ENCODE data around the gene ZNF274.
"Not testable (repeated sequence)": the region's sequence is repeated elsewhere in the genome, so short reads cannot be mapped to it uniquely, and the experiment has no call there.

The ZNF274 gene

DNA sequence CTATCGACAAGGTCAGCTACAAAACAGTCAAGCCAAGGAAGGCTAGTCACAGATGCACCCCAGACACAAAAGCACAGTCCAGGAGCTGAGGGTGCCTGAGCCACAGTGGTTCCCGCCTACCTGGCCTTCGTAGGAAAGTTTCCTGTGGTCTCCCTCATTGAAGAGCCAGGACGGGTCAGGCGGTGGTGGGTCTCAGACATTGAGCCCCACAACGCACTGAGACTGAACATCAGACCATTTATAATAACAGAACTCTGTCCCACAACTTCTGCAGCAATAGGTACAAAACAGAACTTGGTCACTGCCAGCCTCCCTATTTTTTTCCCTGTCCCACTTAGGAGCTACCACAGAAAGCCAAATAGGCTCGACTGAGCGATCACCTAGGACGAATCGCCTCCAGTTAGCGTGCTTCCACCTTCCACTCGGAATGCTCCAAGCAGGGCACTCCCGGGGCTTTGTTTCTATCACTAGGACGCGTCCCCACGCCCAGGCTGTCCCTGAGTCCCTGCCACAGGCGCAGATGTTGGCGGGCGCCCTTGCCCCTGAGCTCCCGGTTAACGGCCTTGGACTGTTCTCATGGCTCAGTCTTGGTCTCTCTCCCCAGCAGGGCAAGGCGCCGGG, 45.2 kb downstream of the ZNF274 start:
- H3K4me1 ChIP-seq (ENCODE audit: insufficient read depth, low read length) = peaks cover 2% of the 10 kb centered on the region
- peaks cover 30% of the 10 kb centered on the region for H3K36me3 ChIP-seq (ENCODE audit: insufficient read depth, low read length)
- peaks cover 29% of the 10 kb centered on the region for H3K9me3 ChIP-seq (ENCODE audit: low read length)
- H3K4me3 ChIP-seq (ENCODE audit: low read length) = peak overlapping the region; percentile 83
- H3K27me3 ChIP-seq (ENCODE audit: insufficient read depth, low read length) = no peaks in the 10 kb centered on the region
- H2AFZ ChIP-seq (ENCODE audit: low read depth, low read length) = peak overlapping the region; percentile 77

DNA sequence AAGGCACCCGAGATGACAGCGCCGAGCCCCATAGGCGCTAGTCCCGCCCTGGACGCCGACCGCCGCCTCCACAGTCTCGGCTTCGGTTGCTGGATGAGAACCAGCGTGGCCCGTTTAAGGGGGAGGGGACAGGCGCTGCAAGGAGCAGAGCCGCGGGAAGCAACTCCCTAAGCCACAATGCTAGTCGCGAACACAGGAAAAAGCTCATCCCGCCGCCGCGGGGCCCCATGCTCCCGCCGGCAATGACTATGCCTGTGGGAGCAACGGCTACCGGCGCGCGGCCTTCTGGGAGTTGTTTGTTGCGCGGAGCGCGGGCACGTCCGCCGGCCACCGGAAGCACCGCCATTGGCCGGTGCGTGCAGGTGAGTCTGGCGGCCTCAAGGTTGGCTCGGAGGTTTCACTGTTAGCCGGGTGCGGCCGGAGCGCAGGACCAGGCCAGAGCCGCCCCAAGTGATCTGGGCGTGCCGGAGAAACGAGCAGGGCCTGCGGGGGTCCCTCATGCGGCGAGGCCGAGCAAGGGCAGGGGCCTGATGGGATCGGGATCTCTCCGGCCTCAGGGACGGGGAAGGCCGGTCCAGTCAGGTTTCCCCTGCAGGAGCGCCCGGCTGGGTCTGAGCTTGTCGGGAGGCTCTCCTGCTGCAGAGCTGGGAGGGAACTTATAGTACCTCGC, 45.9 kb downstream of the ZNF274 start, which contains the start of gene ZNF544:
ZNF544 (plus strand) TSS at position 330 of the 670 bp plus-strand sequence. CDS start 15,110 bp downstream, outside the sequence.
- H2AFZ ChIP-seq (ENCODE audit: low read depth, low read length) = peak within 1 kb of the TSS; percentile 77
- peaks cover 2% of the 10 kb centered on the region for H3K4me1 ChIP-seq (ENCODE audit: insufficient read depth, low read length)
- H3K9me3 ChIP-seq (ENCODE audit: low read length) = peaks cover 30% of the 10 kb centered on the region
- H3K27me3 ChIP-seq (ENCODE audit: insufficient read depth, low read length) = no peaks in the 10 kb centered on the region
- H3K4me3 ChIP-seq (ENCODE audit: low read length) = peak within 1 kb of the TSS; percentile 83
- H3K36me3 ChIP-seq (ENCODE audit: insufficient read depth, low read length) = peaks cover 36% of the 10 kb centered on the region

DNA sequence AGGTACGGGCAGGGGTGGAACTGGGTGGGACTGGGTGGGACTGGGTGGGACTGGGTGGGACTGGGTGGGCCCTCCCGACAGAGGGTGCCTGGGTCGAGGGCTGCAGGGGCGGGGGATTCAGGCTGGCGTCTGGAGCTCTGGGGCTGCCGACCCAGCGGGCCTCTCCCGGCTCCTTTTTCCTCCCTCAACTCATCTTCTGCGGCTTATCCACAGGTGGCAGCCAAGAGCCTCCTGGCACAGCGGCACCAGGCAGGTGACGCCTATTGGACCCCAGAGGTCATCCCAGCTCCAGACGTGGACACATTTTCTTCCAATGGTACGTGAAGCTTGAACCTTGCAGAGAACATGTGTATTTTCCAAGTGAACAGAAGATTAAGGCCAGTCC, 46.4 kb downstream of the ZNF274 start:
- Histone ChIP-seq H3K9me3 (ENCODE audit: low read length) (peaks cover 35% of the 10 kb centered on the region), H3K4me1 (ENCODE audit: insufficient read depth, low read length) (peaks cover 2% of the 10 kb centered on the region), H2AFZ (ENCODE audit: low read depth, low read length) (no peak overlapping the region), H3K36me3 (ENCODE audit: insufficient read depth, low read length) (peaks cover 42% of the 10 kb centered on the region), H3K27me3 (ENCODE audit: insufficient read depth, low read length) (no peaks in the 10 kb centered on the region), H3K4me3 (ENCODE audit: low read length) (peak overlapping the region; percentile 83)

DNA sequence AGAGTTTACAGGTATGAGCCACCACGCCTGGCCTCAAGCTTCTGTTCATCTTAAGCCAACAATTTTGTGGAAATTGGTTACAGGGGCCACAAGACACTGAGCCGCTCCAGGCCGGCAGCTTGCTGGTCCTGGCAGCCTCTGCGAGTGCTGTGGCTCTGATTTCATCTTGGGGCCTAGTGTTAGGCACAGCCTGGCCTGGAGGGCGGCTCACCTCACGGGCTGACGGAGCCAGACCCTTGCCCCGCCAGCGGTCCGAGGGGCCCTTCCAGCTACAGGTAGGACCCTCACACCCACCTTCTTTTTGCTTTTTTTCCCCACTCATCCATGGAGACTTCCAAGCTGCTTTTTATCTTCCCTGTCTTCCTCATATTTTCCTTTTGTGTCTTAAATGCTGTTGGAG, 54.5 kb downstream of the ZNF274 start:
- Histone ChIP-seq H2AFZ (ENCODE audit: low read depth, low read length) (no peak overlapping the region), H3K9me3 (ENCODE audit: low read length) (peaks cover 69% of the 10 kb centered on the region), H3K27me3 (ENCODE audit: insufficient read depth, low read length) (no peaks in the 10 kb centered on the region), H3K36me3 (ENCODE audit: insufficient read depth, low read length) (peaks cover 62% of the 10 kb centered on the region), H3K4me1 (ENCODE audit: insufficient read depth, low read length) (no peaks in the 10 kb centered on the region), H3K4me3 (ENCODE audit: low read length) (no peak overlapping the region)

DNA sequence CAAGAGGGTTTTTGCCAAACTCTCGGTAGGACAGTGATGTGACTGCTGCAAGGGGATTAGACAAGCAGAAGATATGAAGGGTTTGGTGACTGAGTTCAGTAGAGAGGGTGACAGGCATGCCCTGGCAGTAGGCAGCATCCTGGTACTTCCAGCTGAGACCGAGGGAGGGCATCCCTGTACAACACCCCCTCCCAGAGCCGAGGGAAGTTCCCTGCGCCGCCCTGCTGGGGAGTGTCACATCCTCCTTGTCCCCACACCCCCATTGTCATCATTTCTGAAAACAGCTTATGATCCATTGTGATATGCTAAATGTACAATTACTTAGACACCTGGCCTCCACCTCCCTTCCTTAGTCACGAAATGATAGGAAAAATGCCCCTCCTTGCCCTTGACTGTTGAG, 60.5 kb downstream of the ZNF274 start:
- H3K27me3 ChIP-seq (ENCODE audit: insufficient read depth, low read length) = no peaks in the 10 kb centered on the region
- no peak overlapping the region for H2AFZ ChIP-seq (ENCODE audit: low read depth, low read length)
- H3K36me3 ChIP-seq (ENCODE audit: insufficient read depth, low read length) = peaks cover 75% of the 10 kb centered on the region
- H3K9me3 ChIP-seq (ENCODE audit: low read length) = peaks cover 75% of the 10 kb centered on the region
- no peak overlapping the region for H3K4me3 ChIP-seq (ENCODE audit: low read length)
- no peaks in the 10 kb centered on the region for H3K4me1 ChIP-seq (ENCODE audit: insufficient read depth, low read length)

DNA sequence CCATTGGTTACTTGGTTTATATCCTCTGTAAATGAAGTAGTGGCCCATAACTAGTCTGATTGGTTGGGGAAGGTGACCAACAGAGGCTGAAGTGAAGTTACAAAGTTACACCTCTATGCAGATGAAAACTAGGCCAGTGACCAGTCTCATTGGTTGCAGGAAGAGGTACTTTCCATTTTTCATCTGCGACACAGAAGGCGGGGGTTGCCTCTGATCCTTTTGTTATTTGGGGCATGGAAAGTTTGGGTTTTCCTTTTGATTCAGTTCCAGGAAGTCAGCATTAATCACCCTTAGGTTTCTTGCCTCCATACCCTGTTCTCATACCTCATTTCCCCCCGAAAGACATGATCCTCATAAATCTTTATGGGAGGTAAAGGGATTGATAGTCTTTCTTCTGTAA, 66.0 kb downstream of the ZNF274 start:
- H3K27me3 ChIP-seq (ENCODE audit: insufficient read depth, low read length) = no peaks in the 10 kb centered on the region
- H3K36me3 ChIP-seq (ENCODE audit: insufficient read depth, low read length) = peaks cover 80% of the 10 kb centered on the region
- no peaks in the 10 kb centered on the region for H3K4me1 ChIP-seq (ENCODE audit: insufficient read depth, low read length)
- no peak overlapping the region for H2AFZ ChIP-seq (ENCODE audit: low read depth, low read length)
- H3K4me3 ChIP-seq (ENCODE audit: low read length) = no peak overlapping the region
- peaks cover 81% of the 10 kb centered on the region for H3K9me3 ChIP-seq (ENCODE audit: low read length)

DNA sequence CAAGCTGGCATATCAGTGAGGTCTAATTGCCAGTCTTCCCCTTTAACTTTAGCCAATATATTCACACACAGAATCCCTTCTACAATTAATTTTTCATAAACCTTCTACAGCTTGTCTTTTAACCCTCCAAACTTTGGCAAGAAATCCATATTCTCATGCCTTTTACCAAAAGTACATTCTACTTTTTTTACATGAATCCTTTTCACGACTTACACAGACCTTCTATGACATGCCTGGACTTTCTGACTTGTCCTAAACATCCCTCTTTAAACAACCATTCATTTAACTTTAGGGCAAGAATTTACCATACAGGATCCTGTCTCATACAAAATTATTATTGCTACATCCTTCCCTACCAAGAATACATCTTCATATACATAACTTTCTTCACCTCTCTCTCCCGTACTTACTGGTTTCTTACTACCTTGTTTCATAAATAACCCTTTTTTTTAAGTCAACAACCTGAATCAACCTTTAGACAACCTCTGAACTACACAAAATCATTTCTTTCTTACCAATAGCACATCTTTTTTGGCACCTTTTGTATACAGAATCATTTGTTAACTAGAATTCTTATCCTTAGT, 69.3 kb downstream of the ZNF274 start:
- Histone ChIP-seq H3K4me1 (ENCODE audit: insufficient read depth, low read length) (no peaks in the 10 kb centered on the region), H3K27me3 (ENCODE audit: insufficient read depth, low read length) (no peaks in the 10 kb centered on the region), H3K9me3 (ENCODE audit: low read length) (peaks cover 80% of the 10 kb centered on the region), H3K4me3 (ENCODE audit: low read length) (no peak overlapping the region), H3K36me3 (ENCODE audit: insufficient read depth, low read length) (peaks cover 68% of the 10 kb centered on the region), H2AFZ (ENCODE audit: low read depth, low read length) (no peak overlapping the region)

DNA sequence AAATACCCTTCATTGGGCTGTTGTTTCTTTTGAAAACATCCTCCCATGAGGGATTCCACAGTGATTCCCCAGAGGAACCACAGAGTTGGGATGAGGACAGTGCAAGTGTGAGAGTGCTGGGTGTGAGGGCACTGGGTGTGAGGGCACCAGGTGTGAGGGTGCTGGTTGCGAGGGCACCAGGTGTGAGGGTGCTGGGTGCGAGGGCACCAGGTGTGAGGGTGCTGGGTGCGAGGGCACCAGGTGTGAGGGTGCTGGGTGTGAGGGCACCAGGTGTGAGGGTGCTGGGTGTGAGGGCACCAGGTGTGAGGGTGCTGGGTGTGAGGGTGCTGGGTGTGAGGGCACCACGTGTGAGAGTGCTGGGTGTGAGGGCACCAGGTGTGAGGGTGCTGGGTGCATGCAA, 75.4 kb downstream of the ZNF274 start:
- H2AFZ ChIP-seq (ENCODE audit: low read depth, low read length); H3K27me3 ChIP-seq (ENCODE audit: insufficient read depth, low read length); H3K4me1 ChIP-seq (ENCODE audit: insufficient read depth, low read length); H3K4me3 ChIP-seq (ENCODE audit: low read length): not testable (repeated sequence)
- Histone ChIP-seq H3K36me3 (ENCODE audit: insufficient read depth, low read length) (peaks cover 78% of the 10 kb centered on the region), H3K9me3 (ENCODE audit: low read length) (peaks cover 88% of the 10 kb centered on the region)

DNA sequence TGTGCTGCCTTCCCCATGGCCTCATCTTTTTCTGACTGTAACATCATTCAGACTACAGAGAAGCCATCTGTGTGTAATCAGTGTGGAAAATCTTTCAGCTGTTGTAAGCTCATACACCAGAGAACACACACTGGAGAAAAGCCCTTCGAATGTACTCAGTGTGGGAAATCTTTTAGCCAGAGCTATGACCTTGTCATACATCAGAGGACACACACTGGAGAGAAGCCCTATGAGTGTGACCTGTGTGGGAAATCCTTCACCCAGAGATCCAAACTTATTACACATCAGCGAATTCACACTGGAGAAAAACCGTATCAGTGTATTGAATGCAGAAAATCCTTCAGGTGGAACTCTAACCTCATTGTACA, 78.7 kb downstream of the ZNF274 start:
- no peak overlapping the region for H2AFZ ChIP-seq (ENCODE audit: low read depth, low read length)
- no peaks in the 10 kb centered on the region for H3K27me3 ChIP-seq (ENCODE audit: insufficient read depth, low read length)
- no peaks in the 10 kb centered on the region for H3K4me1 ChIP-seq (ENCODE audit: insufficient read depth, low read length)
- H3K36me3 ChIP-seq (ENCODE audit: insufficient read depth, low read length) = peaks cover 67% of the 10 kb centered on the region
- H3K9me3 ChIP-seq (ENCODE audit: low read length) = peaks cover 87% of the 10 kb centered on the region
- H3K4me3 ChIP-seq (ENCODE audit: low read length) = no peak overlapping the region

DNA sequence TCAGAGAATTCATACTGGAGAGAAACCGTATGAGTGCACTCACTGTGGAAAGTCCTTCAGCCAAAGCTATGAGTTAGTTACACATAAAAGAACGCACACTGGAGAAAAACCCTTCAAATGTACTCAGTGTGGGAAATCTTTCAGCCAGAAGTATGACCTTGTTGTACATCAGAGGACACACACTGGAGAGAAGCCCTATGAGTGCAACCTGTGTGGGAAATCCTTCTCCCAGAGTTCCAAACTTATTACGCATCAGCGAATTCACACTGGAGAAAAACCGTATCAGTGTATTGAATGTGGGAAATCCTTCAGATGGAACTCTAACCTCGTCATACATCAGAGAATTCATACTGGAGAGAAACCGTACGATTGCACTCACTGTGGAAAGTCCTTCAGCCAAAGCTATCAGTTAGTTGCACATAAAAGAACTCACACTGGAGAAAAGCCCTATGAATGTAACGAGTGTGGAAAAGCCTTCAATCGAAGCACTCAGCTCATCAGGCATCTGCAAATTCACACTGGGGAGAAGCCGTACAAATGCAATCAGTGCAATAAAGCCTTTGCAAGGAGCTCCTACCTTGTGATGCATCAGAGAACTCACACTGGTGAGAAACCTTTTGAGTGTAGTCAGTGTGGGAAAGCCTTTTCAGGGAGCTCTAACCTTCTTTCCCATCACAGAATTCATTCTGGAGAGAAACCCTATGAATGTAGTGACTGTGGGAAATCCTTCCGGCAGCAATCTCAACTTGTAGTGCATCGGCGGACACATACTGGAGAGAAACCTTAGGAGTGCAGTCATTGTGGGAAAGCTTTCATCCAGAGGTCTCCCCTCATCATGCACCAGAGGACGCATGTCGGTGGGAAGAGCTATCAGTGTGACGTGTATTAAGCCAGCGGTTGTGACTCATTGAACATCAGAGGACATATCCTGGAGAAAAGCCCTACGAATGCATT, 79.4 kb downstream of the ZNF274 start:
- H3K9me3 ChIP-seq (ENCODE audit: low read length) = peaks cover 87% of the 10 kb centered on the region
- H3K36me3 ChIP-seq (ENCODE audit: insufficient read depth, low read length) = peaks cover 65% of the 10 kb centered on the region
- no peak overlapping the region for H2AFZ ChIP-seq (ENCODE audit: low read depth, low read length)
- no peaks in the 10 kb centered on the region for H3K27me3 ChIP-seq (ENCODE audit: insufficient read depth, low read length)
- H3K4me3 ChIP-seq (ENCODE audit: low read length) = no peak overlapping the region
- H3K4me1 ChIP-seq (ENCODE audit: insufficient read depth, low read length) = no peaks in the 10 kb centered on the region

DNA sequence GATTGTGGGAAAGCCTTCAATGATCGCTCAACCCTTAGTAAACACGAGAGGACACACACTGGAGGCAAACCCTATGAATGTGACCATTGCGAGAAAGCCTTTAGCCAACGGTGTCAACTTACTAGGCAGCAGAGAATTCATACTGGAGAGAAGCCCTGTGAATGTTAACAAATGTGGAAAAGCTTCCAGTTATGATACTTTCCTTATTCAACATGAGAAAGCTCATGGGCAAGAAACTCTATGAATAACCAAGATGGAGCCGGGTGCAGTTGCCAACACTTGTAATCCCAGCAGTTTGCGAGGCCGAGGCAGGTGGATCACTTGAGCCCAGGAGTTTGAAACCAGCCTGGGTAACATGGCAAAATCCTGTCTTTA, 80.0 kb downstream of the ZNF274 start:
- H3K4me1 ChIP-seq (ENCODE audit: insufficient read depth, low read length) = no peaks in the 10 kb centered on the region
- peaks cover 61% of the 10 kb centered on the region for H3K36me3 ChIP-seq (ENCODE audit: insufficient read depth, low read length)
- no peak overlapping the region for H3K4me3 ChIP-seq (ENCODE audit: low read length)
- H3K27me3 ChIP-seq (ENCODE audit: insufficient read depth, low read length) = no peaks in the 10 kb centered on the region
- peaks cover 81% of the 10 kb centered on the region for H3K9me3 ChIP-seq (ENCODE audit: low read length)
- no peak overlapping the region for H2AFZ ChIP-seq (ENCODE audit: low read depth, low read length)
